Fibroblast of villous mesenchyme (primary cell): ENCODE measurements around the gene SPTB. TPM values are rescaled to one million over a fixed set of nuclear protein-coding genes. Genes with fewer than 3 reads are reported as not detected.

Experiments
- DNase-seq: peaks from one replicate; pipeline ENCODE4 v3.0.0-alpha.2; 2010; ENCODE audit warnings: low read depth
- H3K4me3 ChIP-seq: 2 replicates; pipeline ENCODE4 v1.5.1; 2011; ENCODE audit warnings: low read depth, mild to moderate bottlenecking, low read length
- CTCF ChIP-seq: IDR thresholded peaks from 2 replicates; pipeline ENCODE4 v1.5.1; 2012; ENCODE audit warnings: low read depth, mild to moderate bottlenecking, low read length; ENCODE audit not compliant: insufficient read depth
- total RNA-seq: library from RNA; depleted of rRNA; stranded (reverse); fragments of >200 nt; gene quantifications from 2 replicates; pipeline ENCODE4 v1.2.3, GENCODE V29; 2012

SPTB gene
- total RNA-seq, 1 donor = under 0.01 TPM

- no peak overlapping the region for H3K4me3 ChIP-seq
- DNase-seq = no peak
- TF ChIP-seq CTCF = no peak
These were observed 34.7 kb downstream of the SPTB start for GRCh38 chr14:64844969-64845536.

GRCh38 chr14:64844272-64844671 is 35.4 kb downstream of the SPTB start:
- no peak overlapping the region for H3K4me3 ChIP-seq
- no peak for DNase-seq
- no peak for TF ChIP-seq CTCF

GRCh38 chr14:64843548-64843947 is 36.2 kb downstream of the SPTB start:
- DNase-seq = no peak
- no peak overlapping the region for H3K4me3 ChIP-seq
- TF ChIP-seq CTCF = no peak

GRCh38 chr14:64841772-64842750 is 37.6 kb downstream of the SPTB start:
- H3K4me3 ChIP-seq = no peak overlapping the region
- no peak for TF ChIP-seq CTCF
- DNase-seq = no peak

GRCh38 chr14:64841121-64841651 is 38.5 kb downstream of the SPTB start:
- peak; percentile 52 for DNase-seq
- TF ChIP-seq CTCF = peak; percentile 56
- no peak overlapping the region for H3K4me3 ChIP-seq

- no peak for DNase-seq
- no peak for TF ChIP-seq CTCF
These were observed 41.1 kb downstream of the SPTB start for GRCh38 chr14:64838656-64839055.

More at GRCh38 chr14:64838656-64839055, 41.1 kb downstream of the SPTB start:
- no peak overlapping the region for H3K4me3 ChIP-seq
